DOHH2 (cell line): ENCODE measurements around the gene NIM1K.

Experiments used
- EZH2phosphoT487 ChIP-seq: fragments of 200-600 bp; sonication (generic); IDR thresholded peaks from 2 replicates; pipeline ENCODE4 v1.6.1; 2017; ENCODE audit warnings: borderline replicate concordance, mild to moderate bottlenecking, antibody characterized with exemption, low read length, moderate library complexity, mixed read lengths
- TF ChIP-seq, protein P1 (sequence below): fragments of 200-600 bp; sonication (generic); IDR thresholded peaks from one replicate; pipeline ENCODE4 v1.5.1; 2014; ENCODE audit warnings: antibody characterized with exemption, mild to moderate bottlenecking, low read depth, low read length; ENCODE audit not compliant: poor library complexity, severe bottlenecking

DNA sequence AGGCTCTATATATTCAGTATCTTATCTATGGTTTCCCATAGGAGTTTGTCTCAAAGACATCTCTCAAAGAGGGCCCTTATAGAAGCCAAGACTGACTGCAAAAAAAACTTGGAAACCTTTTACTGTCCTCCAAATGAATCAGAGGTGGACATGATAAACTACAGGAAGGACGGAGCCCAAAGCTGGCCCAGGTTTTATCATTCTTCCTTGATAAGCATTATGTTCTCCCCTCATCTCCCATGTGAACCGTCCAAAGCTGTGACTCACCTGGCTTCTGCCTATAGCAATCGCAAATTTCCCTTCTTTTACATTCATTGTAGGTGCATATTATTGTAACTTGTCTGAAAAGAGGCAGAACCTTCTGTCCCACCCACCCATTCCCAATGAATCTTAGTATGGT is 35.0 kb upstream of the NIM1K start:
- TF ChIP-seq EZH2phosphoT487: no peak
- TF ChIP-seq, protein P1, sequence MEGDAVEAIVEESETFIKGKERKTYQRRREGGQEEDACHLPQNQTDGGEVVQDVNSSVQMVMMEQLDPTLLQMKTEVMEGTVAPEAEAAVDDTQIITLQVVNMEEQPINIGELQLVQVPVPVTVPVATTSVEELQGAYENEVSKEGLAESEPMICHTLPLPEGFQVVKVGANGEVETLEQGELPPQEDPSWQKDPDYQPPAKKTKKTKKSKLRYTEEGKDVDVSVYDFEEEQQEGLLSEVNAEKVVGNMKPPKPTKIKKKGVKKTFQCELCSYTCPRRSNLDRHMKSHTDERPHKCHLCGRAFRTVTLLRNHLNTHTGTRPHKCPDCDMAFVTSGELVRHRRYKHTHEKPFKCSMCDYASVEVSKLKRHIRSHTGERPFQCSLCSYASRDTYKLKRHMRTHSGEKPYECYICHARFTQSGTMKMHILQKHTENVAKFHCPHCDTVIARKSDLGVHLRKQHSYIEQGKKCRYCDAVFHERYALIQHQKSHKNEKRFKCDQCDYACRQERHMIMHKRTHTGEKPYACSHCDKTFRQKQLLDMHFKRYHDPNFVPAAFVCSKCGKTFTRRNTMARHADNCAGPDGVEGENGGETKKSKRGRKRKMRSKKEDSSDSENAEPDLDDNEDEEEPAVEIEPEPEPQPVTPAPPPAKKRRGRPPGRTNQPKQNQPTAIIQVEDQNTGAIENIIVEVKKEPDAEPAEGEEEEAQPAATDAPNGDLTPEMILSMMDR: no peak
